NCI-H2196 treated with DMSO at 0.1 percent for 48 hours (cell line): ENCODE measurements around the gene PRDM4.
"Not testable (repeated sequence)": the region's sequence is repeated elsewhere in the genome, so short reads cannot be mapped to it uniquely, and the experiment has no call there.

Experiments used
- DNase-seq: peaks from one replicate; lab custom pipeline; 2025; ENCODE audit not compliant: unreplicated experiment; lab: John Stamatoyannopoulos, UW

PRDM4 gene

GRCh38 chr12:107774349-107775029, 13.6 kb upstream of the PRDM4 start, which contains the start of gene ASCL4:
Gene ASCL4, plus strand, starts transcription at chr12:107774704. Its CDS starts 515 bp downstream, at chr12:107775219.
- no peak for DNase-seq

DNA sequence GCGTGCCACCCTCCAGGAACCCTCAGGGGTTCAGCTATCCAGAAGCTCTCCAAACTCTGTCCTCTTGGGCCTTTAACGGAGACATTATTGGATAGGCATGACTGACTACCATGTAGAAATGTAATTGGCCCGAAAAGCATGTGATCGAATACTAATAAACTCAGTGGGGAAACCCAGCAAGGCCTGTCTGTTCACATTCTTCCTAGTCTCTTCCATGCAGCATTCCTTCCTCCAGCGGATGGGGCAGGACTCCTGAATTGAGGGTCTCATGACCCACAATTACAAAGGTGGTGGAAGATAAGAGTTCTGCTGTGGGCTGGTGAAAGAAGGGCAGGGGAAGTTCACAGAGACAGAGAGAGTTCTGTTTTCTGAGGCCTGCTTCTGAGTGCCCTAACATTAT, 6.5 kb upstream of the PRDM4 start:
- no peak for DNase-seq

- no peak for DNase-seq
Measured at GRCh38 chr12:107765316-107765715, 4.4 kb upstream of the PRDM4 start.

GRCh38 chr12:107764626-107765025, 3.7 kb upstream of the PRDM4 start:
- DNase-seq: no peak

- DNase-seq: no peak
Measured at GRCh38 chr12:107762874-107763273, 1.9 kb upstream of the PRDM4 start.

DNA sequence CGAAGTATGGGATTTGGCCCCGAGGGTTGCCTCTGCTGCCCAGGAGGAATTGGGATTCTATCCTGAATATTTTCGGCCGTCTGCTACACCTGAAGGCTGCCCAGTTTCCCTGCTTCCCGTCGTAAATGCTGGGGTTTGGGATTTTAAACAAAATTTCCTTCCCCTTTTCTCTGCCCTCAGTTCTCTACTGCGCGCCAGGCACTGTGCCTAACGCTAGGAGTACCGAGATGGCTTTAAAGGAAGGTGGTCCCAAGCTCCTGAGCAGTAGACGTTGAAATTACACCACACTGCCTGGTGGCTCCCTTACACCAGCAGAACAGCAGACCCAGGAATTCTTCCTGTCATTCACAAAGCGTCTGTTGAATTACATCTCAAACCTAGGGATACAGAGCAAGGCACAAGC, 566 bp upstream of the PRDM4 start:
- DNase-seq: no peak

DNA sequence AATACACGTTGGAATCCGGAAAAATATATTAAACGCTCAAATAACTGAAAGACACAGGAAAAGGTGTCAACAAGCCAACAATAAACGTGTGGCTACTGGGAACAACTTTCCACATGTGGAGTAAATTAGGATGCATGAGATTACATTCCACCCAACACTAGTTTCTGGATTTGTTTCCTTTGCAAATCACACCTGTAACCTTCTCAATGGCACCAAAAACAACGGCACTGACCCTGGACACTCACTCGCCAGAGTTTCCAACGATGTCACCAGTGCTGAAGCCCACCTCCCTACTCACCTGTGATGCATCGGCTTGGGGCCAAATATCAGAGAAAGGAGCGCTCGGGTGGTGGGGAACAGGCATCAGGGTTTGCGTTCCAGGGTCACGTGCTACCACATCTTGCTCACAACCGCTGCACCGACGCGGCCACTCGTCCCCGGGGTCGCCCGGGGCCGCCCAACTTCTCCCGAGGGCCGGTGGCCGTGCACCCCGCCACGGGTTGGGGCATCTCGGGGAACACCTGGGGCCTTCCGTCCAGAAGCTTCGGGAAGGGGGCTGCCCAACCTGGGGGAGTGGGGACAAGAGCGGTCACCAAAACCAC, 629 bp downstream of the PRDM4 start:
- peak; percentile 14 for DNase-seq

DNA sequence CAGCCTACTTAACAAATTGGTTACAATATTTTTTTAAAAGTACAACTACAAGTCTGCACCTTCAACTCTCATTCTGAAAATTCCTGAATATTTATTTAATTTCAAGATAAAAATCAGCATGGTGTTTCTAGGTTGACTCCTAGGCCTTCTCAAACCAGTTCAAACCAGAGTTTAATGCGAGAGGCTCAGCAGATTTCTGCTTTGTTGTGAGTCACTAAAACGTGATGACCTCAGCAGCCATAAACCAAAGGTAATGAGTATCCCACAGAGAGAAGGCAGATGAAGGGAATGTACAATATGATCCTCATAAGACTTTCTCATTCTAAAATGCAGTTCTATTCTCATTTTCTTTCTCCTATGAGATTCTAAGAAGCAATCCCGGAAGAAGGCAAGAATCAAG, 1.5 kb downstream of the PRDM4 start:
- no peak for DNase-seq

DNA sequence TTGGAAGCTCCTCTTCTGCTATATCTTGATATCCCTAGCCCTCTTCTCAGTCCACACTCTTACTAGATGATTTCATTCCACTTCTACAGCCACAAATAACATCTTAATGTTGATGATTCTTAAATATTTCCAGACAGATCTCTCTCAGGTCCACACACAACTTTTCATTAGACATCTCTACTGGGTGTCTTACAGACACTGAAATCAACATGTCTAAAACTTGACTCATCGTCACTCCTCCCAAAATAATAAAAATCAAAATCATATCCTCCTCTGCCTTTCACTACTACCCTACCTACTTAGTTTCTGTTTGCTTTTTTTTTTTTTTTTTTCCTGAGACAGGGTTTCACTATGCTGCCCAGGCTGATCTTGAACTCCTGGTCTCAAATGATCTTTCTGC, 11.9 kb downstream of the PRDM4 start:
- DNase-seq: no peak

DNA sequence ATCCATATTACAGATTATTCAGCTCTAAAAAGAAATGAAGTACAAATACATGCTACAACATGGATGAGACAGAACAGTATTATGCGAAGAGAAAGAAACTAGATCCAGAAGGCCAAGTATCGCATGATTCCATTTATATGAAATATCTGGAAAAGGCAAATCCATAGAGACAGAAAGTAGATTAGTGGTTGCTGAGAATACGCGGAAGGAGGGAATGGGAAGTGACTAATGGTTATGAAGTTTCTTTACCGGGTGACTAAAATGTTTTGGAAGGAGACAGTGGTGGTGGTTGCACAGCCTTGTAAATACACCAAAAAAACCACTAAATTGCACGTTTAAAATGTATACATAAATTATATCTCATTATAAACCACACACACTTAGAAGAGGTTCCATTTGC, 12.5 kb downstream of the PRDM4 start:
- DNase-seq: no peak

DNA sequence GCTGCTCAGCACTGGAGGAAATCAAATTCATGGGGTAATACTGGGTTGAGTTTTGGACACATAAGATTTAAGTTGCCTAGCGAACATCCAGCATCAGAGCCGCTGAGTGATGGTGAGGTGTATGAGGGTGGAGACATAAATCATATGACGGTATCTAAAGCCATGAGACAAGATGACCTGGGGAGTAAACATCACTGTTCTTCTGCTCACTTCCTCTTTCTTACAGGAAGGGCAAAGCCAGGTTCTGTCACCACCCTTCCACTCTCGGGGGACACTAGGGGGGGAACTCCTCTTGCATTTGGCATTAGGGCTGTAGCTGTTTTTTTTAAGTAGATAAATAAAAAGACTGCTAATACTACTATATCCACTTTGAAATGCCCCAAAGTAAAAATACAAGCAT, 24.0 kb downstream of the PRDM4 start:
- DNase-seq: no peak

DNA sequence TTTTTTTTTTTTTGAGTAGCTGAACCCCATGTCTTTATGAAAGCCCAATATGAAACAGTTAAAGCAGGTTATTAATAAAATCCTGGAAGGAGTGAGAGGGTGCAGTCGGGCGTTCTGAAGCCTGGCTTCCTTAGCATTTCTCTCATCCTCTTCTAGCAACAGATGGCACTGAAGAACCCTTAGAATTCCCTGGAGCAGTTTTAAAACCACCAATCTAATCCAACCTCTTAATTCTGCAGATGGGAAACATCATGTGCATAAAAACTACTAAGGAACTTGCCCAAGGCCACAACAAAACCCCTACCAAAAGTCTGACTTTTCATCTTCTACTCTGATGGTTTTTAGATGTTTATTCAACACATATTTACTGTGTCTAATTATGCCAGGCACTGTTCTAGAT, 25.2 kb downstream of the PRDM4 start:
- no peak for DNase-seq

DNA sequence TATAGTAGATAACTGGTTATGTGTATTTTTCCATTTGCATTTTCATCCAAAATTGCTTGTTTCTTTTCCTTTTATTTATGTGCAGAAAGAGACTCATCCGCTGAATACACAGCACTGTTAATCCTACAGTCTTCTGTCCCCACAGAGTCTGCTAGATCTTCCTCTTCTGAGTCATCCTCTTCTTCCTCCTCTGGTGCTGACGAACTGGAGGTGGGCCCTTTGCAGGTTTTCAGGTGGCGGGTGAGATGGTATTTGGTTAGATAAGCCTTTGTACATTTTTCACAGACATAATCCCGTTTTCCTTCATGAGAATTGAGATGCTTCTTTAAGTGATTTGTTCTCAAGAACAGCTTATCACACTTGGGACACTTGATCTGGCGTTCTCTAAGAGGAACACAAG, 26.8 kb downstream of the PRDM4 start:
- no peak for DNase-seq

- DNase-seq: no peak
Measured at GRCh38 chr12:107732365-107732764, 28.6 kb downstream of the PRDM4 start.

- no peak for DNase-seq
Measured at GRCh38 chr12:107731366-107731765, 29.6 kb downstream of the PRDM4 start.

DNA sequence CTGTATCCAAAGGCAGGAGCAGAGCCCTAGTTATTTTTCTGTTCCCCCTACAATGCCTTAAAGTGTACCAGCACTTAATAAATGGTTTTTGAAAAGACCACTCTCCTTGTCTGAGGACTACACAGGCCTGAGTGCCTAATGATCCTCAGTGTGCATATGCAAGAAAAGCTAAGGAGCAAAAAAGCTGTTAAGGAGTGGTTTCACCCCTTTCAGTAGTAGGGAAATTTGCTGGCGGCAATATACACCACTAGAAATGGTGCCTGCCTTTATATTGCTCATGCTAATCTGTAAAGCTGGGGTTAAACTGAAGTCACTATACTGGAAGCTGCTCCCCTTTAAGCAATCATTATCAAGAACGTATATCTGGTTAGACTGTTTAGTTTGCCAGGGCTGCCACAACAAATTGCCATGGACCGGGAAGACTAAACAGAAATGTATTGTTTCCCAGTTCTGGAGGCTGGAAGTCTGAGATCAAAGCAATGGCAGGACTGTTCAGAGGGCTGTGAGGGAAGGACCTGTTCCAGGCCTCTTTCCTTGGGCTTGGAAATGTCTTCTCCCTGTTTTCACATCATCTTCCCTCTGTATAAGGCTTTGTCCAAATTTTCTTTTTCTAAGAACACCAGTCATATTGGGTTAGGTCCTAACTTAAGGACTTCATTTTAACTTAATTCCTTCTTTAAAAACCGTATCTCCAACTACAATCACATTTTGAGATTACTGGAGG, 30.2 kb downstream of the PRDM4 start:
- DNase-seq: no peak

- not testable (repeated sequence) for DNase-seq
Measured at GRCh38 chr12:107727742-107728141, 33.2 kb downstream of the PRDM4 start.

- not testable (repeated sequence) for DNase-seq
Measured at GRCh38 chr12:107727327-107727726, 33.6 kb downstream of the PRDM4 start.

GRCh38 chr12:107718606-107719005, 42.3 kb downstream of the PRDM4 start:
- DNase-seq: no peak

GRCh38 chr12:107715780-107716179, 45.2 kb downstream of the PRDM4 start:
- DNase-seq: no peak

DNA sequence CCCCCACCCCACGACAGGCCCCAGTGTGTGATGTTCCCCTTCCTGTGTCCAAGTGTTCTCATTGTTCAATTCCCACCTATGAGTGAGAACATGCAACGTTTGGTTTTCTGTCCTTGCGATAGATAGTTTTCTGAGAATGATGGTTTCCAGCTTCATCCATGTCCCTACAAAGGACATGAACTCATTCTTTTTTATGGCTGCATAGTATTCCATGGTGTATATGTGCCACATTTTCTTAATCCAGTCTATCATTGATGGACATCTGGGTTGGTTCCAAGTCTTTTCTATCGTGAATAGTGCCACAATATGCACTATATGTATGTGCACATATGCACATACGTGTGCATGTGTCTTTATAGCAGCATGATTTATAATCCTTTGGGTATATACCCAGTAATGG, 55.4 kb downstream of the PRDM4 start:
- not testable (repeated sequence) for DNase-seq

DNA sequence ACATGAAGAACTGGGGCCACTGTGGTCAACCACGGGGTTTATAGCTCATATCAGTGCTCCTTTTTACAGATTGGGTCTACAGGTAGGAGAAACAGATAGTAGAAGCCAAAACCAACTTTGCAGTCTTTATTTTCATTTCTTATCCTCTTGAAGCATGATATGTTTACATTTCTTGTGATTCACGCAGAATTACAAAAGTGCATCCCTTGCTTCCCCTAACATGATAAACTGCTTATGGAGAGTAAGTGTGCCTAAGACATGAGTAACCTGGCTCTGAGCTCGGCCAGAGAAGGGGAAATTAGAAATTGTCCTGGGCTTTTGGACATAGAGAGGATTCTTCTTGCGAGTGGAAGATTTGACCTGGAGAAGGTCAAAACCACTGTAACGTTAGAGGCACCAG, 56.9 kb downstream of the PRDM4 start:
- no peak for DNase-seq
